Peyer's patch (tissue), 4 donors: ENCODE results near the gene TOMM6. TPM values are rescaled to one million over a fixed set of nuclear protein-coding genes. Genes with fewer than 3 reads are reported as not detected.

Source experiments
- DNase-seq, 3 donors: peaks; one replicate each; pipeline ENCODE4 v3.0.0-alpha.2; 2017 to 2019
- H3K27ac ChIP-seq, 4 donors: fragments of 200-600 bp; sonication (generic); one replicate each; pipeline ENCODE4 v1.5.1; 2016 to 2019
- H3K27me3 ChIP-seq, 2 donors: fragments of 200-600 bp; sonication (generic); one replicate each; pipeline ENCODE4 v1.5.1; 2019
- H3K36me3 ChIP-seq, 3 donors: fragments of 200-600 bp; sonication (generic); one replicate each; pipeline ENCODE4 v1.5.1; 2016 to 2019
- H3K4me1 ChIP-seq, 4 donors: fragments of 200-600 bp; sonication (generic); one replicate each; pipeline ENCODE4 v1.5.1; 2016 to 2019
- H3K4me3 ChIP-seq, 4 donors: fragments of 200-600 bp; sonication (generic); 1 replicate in 3 of 4; 2 replicates in 1 of 4; pipeline ENCODE4 v1.5.1; 2016 to 2019; ENCODE audit warnings: mild to moderate bottlenecking in 1 of 4
- H3K9me3 ChIP-seq, 4 donors: fragments of 200-600 bp; sonication (generic); one replicate each; pipeline ENCODE4 v1.5.1; 2016 to 2019; ENCODE audit warnings: mild to moderate bottlenecking in 1 of 4
- POLR2A ChIP-seq, 2 donors: fragments of 450-650 bp; IDR thresholded peaks; one replicate each; pipeline ENCODE4 v1.5.1; 2017; ENCODE audit warnings: antibody characterized with exemption in 2 of 2, mild to moderate bottlenecking in 2 of 2, moderate library complexity in 2 of 2
- total RNA-seq, 4 donors: library from RNA; depleted of rRNA; stranded (reverse); fragments of >200 nt; gene quantifications; one replicate each; pipeline ENCODE4 v1.1.0, GENCODE V29; 2016
- TF ChIP-seq, protein P1 (sequence below), 6 experiments: fragments of 450-650 bp in 4 of 6; fragments of 200-600 bp in 2 of 6; sonication (generic) in 1 of 6; IDR thresholded peaks; one replicate each; pipeline ENCODE4 v1.5.1; 2017 to 2019; ENCODE audit warnings: antibody characterized with exemption in 6 of 6, mild to moderate bottlenecking in 3 of 6, moderate library complexity in 1 of 6

TOMM6 gene
- total RNA-seq, 4 donors from 2014 or later, result 36.7 to 72.6 (median 62.4) TPM

- no peaks in the 10 kb centered on the region for H3K36me3 ChIP-seq
- no peak for TF ChIP-seq POLR2A (IDR thresholded peaks at IDR 0.05)
- TF ChIP-seq, protein P1, sequence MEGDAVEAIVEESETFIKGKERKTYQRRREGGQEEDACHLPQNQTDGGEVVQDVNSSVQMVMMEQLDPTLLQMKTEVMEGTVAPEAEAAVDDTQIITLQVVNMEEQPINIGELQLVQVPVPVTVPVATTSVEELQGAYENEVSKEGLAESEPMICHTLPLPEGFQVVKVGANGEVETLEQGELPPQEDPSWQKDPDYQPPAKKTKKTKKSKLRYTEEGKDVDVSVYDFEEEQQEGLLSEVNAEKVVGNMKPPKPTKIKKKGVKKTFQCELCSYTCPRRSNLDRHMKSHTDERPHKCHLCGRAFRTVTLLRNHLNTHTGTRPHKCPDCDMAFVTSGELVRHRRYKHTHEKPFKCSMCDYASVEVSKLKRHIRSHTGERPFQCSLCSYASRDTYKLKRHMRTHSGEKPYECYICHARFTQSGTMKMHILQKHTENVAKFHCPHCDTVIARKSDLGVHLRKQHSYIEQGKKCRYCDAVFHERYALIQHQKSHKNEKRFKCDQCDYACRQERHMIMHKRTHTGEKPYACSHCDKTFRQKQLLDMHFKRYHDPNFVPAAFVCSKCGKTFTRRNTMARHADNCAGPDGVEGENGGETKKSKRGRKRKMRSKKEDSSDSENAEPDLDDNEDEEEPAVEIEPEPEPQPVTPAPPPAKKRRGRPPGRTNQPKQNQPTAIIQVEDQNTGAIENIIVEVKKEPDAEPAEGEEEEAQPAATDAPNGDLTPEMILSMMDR (IDR thresholded peaks at IDR 0.05), result no peak
Measured at GRCh38 chr6:41823178-41823577, 35.7 kb downstream of the TOMM6 start.

GRCh38 chr6:41824571-41825569, 37.4 kb downstream of the TOMM6 start:
- H3K4me3 ChIP-seq, result no peak overlapping the region
- H3K4me1 ChIP-seq, result no peaks in the 10 kb centered on the region
- no peak for TF ChIP-seq POLR2A (IDR thresholded peaks at IDR 0.05)
- TF ChIP-seq, protein P1 (IDR thresholded peaks at IDR 0.05), result no peak
- H3K9me3 ChIP-seq, result no peaks in the 10 kb centered on the region
- no peaks in the 10 kb centered on the region for H3K27me3 ChIP-seq
- DNase-seq, result no peak
- H3K27ac ChIP-seq, result no peak overlapping the region
- no peaks in the 10 kb centered on the region for H3K36me3 ChIP-seq

More at GRCh38 chr6:41823178-41823577, 35.7 kb downstream of the TOMM6 start:
- Histone ChIP-seq H3K27ac (no peak overlapping the region), H3K27me3 (no peaks in the 10 kb centered on the region), H3K4me3 (no peak overlapping the region), H3K4me1 (no peaks in the 10 kb centered on the region), H3K9me3 (no peaks in the 10 kb centered on the region)
- DNase-seq, result no peak

- TF ChIP-seq POLR2A (IDR thresholded peaks at IDR 0.05), result no peak
- TF ChIP-seq, protein P1 (IDR thresholded peaks at IDR 0.05), result no peak
- Histone ChIP-seq H3K4me3 (no peak overlapping the region), H3K9me3 (no peaks in the 10 kb centered on the region), H3K27ac (no peak overlapping the region), H3K36me3 (no peaks in the 10 kb centered on the region), H3K4me1 (no peaks in the 10 kb centered on the region), H3K27me3 (no peaks in the 10 kb centered on the region)
- no peak for DNase-seq
Measured at GRCh38 chr6:41826343-41827022, 39.0 kb downstream of the TOMM6 start.

GRCh38 chr6:41832263-41832662, 44.8 kb downstream of the TOMM6 start:
- Histone ChIP-seq H3K4me1 (no peaks in the 10 kb centered on the region), H3K9me3 (no peaks in the 10 kb centered on the region), H3K27ac (no peak overlapping the region), H3K36me3 (no peaks in the 10 kb centered on the region), H3K4me3 (no peak overlapping the region), H3K27me3 (no peaks in the 10 kb centered on the region)
- DNase-seq, result no peak
- TF ChIP-seq, protein P1 (IDR thresholded peaks at IDR 0.05), result no peak
- no peak for TF ChIP-seq POLR2A (IDR thresholded peaks at IDR 0.05)

DNA sequence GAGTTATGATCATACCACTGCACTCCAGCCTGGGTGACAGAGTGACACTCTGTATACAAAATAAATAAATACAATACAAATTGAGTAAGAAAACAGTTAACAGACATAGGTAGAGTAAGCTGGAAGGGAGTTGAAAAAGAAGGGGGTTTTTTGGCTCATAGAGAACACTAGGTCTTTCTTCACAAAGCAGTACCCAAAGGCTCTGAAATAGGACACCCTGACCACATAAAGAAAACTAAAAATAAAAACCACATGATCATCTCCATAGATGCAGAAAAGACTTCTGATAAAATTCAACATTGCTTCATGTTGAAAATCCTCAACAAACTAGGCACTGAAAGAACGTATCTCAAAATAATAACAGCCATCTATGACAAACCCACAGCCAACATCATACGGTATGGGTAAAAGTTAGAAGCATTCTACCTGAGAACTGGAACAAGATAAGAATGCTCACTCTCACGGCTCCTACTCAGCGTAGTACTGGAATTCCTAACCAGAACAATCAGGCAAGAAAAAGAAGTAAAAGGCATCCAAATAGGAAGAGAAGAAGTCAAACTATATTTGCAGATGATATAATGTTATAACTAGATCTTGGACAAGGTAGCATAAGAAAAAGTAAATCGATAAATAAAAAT, 48.6 kb downstream of the TOMM6 start:
- Histone ChIP-seq H3K27me3 (no peaks in the 10 kb centered on the region), H3K9me3 (no peaks in the 10 kb centered on the region), H3K4me1 (no peaks in the 10 kb centered on the region), H3K36me3 (no peaks in the 10 kb centered on the region), H3K4me3 (no peak overlapping the region), H3K27ac (no peak overlapping the region)
- DNase-seq, result no peak
- TF ChIP-seq, protein P1 (IDR thresholded peaks at IDR 0.05), result no peak
- no peak for TF ChIP-seq POLR2A (IDR thresholded peaks at IDR 0.05)
